HepG2 (cell line): Measurements from ENCODE around the gene SLC16A5. TPM values are rescaled to one million over a fixed set of nuclear protein-coding genes. Genes with fewer than 3 reads are reported as not detected.

ENCODE experiments used
- ATAC-seq: fragments of 200-7000 bp; cut with Tn5 transposase; 3 replicates; pipeline ENCODE4 v1.9.1; 2020; ENCODE audit warnings: mild to moderate bottlenecking, moderate library complexity
- BruUV-seq: library from RNA; stranded (reverse); fragments of 400-500 nt; replicated peaks from 2 replicates; lab custom pipeline; 2021; lab: Mats Ljungman, UMichigan
- CTCF ChIA-PET: fragments of 300-600 bp; formaldehyde crosslinking; extraction: SDS; loops from one replicate; lab custom pipeline; 2021; ENCODE audit warnings: low total read pairs, inconsistent platforms, low intra/inter-chr PET ratio; lab: Yijun Ruan, JAX
- POLR2A ChIA-PET: fragments of 350-600 bp; sonication (Branson Sonifier 250); formaldehyde crosslinking; loops from one replicate; lab custom pipeline; 2020; ENCODE audit warnings: antibody characterized with exemption, inconsistent platforms; lab: Yijun Ruan, JAX
- DNase-seq: peaks from one replicate; pipeline ENCODE4 v3.0.0-alpha.2; 2015; ENCODE audit warnings: low spot score
- FAIRE-seq: peaks from 3 replicates; lab custom pipeline; 2011; peaks lifted over from hg19 to GRCh38; lab: Jason Lieb, UNC
- H2AFZ ChIP-seq: one replicate; pipeline ENCODE4 v1.6.1; 2011; ENCODE audit warnings: low read length, inconsistent platforms
- H3K27ac ChIP-seq: fragments of 300-600 bp; 3 replicates; pipeline ENCODE4 v1.8.0; 2011; ENCODE audit warnings: mixed run types, mild to moderate bottlenecking, mixed read lengths, low read length, inconsistent platforms; ENCODE audit not compliant: insufficient read depth; ENCODE audit errors: extremely low read length
- H3K27me3 ChIP-seq, 2 experiments: fragments of 200-600 bp in 1 of 2; 2 replicates in 1 of 2; 3 replicates in 1 of 2; pipeline versions ENCODE4 v1.6.0 to v1.8.0; 2011; ENCODE audit warnings: low read length in 2 of 2, mild to moderate bottlenecking in 2 of 2, moderate library complexity in 2 of 2, inconsistent platforms in 1 of 2; ENCODE audit not compliant: insufficient read depth in 2 of 2, control insufficient read depth in 1 of 2
- H3K36me3 ChIP-seq, 2 experiments: fragments of 200-600 bp in 1 of 2; replicated peaks in 1 of 2; 2 replicates in 1 of 2; 3 replicates in 1 of 2; pipeline versions ENCODE4 v1.5.1 to v1.8.0; 2011; ENCODE audit warnings: low read length in 2 of 2, inconsistent platforms in 1 of 2; ENCODE audit not compliant: insufficient read depth in 2 of 2, control insufficient read depth in 1 of 2
- H3K4me1 ChIP-seq: 2 replicates; pipeline ENCODE4 v1.5.1; 2012; ENCODE audit warnings: low read length, inconsistent platforms; ENCODE audit not compliant: insufficient read depth
- H3K4me2 ChIP-seq: 2 replicates; pipeline ENCODE4 v1.6.0; 2011; ENCODE audit warnings: low read depth, low read length, inconsistent platforms
- H3K4me3 ChIP-seq, 3 experiments: fragments of 200-600 bp in 1 of 3; sonication (generic), shearing (Covaris generic) in 1 of 3; replicated peaks in 1 of 3; 2 replicates each; pipeline ENCODE4 v1.5.1; 2011 to 2016; ENCODE audit warnings: low read length in 3 of 3, inconsistent platforms in 2 of 3, low read depth in 2 of 3, mild to moderate bottlenecking in 2 of 3, control low read depth in 1 of 3, mixed read lengths in 1 of 3; ENCODE audit not compliant: insufficient read depth in 1 of 3
- H3K79me2 ChIP-seq: one replicate; pipeline ENCODE4 v1.6.1; 2011; ENCODE audit warnings: low read length, inconsistent platforms; ENCODE audit not compliant: insufficient read depth
- H3K9ac ChIP-seq: 2 replicates; pipeline ENCODE4 v1.6.0; 2011; ENCODE audit warnings: mild to moderate bottlenecking, low read depth, low read length, inconsistent platforms; ENCODE audit not compliant: insufficient read depth
- H3K9me3 ChIP-seq: 2 replicates; pipeline ENCODE4 v1.5.1; 2012; ENCODE audit warnings: mild to moderate bottlenecking, low read length
- H4K20me1 ChIP-seq: 2 replicates; pipeline ENCODE4 v1.6.0; 2011; ENCODE audit warnings: inconsistent platforms, mild to moderate bottlenecking, low read length, moderate library complexity; ENCODE audit not compliant: insufficient read depth
- CTCF ChIP-seq: sonication (generic); formaldehyde crosslinking; IDR thresholded peaks from 2 replicates; pipeline ENCODE4 v1.5.0; 2020; ENCODE audit warnings: mild to moderate bottlenecking, missing genetic modification reagents, moderate library complexity
- KIAA2018 ChIP-seq: sonication (generic); formaldehyde crosslinking; IDR thresholded peaks from 2 replicates; pipeline ENCODE4 v1.5.0; 2020; ENCODE audit warnings: mild to moderate bottlenecking, missing genetic modification reagents, borderline replicate concordance
- MAFG ChIP-seq: sonication (generic); formaldehyde crosslinking; IDR thresholded peaks from 2 replicates; pipeline ENCODE4 v1.5.1; 2020; ENCODE audit warnings: mild to moderate bottlenecking, missing genetic modification reagents
- NFATC3 ChIP-seq: sonication (generic); formaldehyde crosslinking; IDR thresholded peaks from 2 replicates; pipeline ENCODE4 v1.5.1; 2020; ENCODE audit warnings: mild to moderate bottlenecking, missing genetic modification reagents
- NFE2L1 ChIP-seq: sonication (generic); formaldehyde crosslinking; IDR thresholded peaks from 2 replicates; pipeline ENCODE4 v1.4.0; 2020; ENCODE audit warnings: missing genetic modification reagents, mild to moderate bottlenecking, borderline replicate concordance
- SRSF4 ChIP-seq: fragments of 200-400 bp; formaldehyde crosslinking; IDR thresholded peaks from one replicate; pipeline ENCODE4 v1.6.1; 2018; ENCODE audit warnings: mild to moderate bottlenecking, low read depth, low read length, moderate library complexity; ENCODE audit not compliant: poor library complexity, severe bottlenecking
- ZNF891 ChIP-seq: sonication (generic); formaldehyde crosslinking; IDR thresholded peaks from 2 replicates; pipeline ENCODE4 v1.5.0; 2020; ENCODE audit warnings: mild to moderate bottlenecking, missing genetic modification reagents
- WGBS: methylation state at CpG from one replicate; pipeline ENCODE4 v1.1.6; 2017; ENCODE audit warnings: low lambda C conversion rate; 5-methylcytosine and 5-hydroxymethylcytosine counted together
- in situ Hi-C: cut with HindIII; loops from 2 replicates; pipeline ENCODE4 v1.10.0; 2017; ENCODE audit warnings: low pct_unique_long_range_greater_than_20kb; ENCODE audit not compliant: extremely low pct_ligation_motif_present
- intact Hi-C: fragments of 100-400 bp; cut with micrococcal nuclease; formaldehyde crosslinking; loops from one replicate; pipeline ENCODE4 v1.10.0; 2022; ENCODE audit not compliant: unreplicated experiment
- polyA plus RNA-seq, 8 experiments: library from polyadenylated mRNA; depleted of rRNA in 3 of 8; stranded (reverse) in 7 of 8; unstranded in 1 of 8; fragments of >200 nt; fragmentation: Illumina TruSeq in 4 of 8; extraction: Trizol in 4 of 8; gene quantifications; 2 replicates each; pipeline versions ENCODE4 v1.2.1 to v1.2.3, GENCODE V29; 2011 to 2016; ENCODE audit warnings: low read depth in 4 of 8, missing spikeins in 1 of 8, mixed read lengths in 1 of 8; ENCODE audit not compliant: insufficient read depth in 1 of 8
- total RNA-seq, 5 experiments: library from RNA; depleted of rRNA; stranded (reverse); fragments of >200 nt; fragmentation: Illumina TruSeq; extraction: Trizol; gene quantifications; 2 replicates each; pipeline ENCODE4 v1.2.3, GENCODE V29; 2016; ENCODE audit warnings: low read depth in 1 of 5

The SLC16A5 gene
- total and polyA plus RNA-seq, 2 of the 13 experiments (the other 11 are each of a cell fraction or from before 2014, with no cell fraction given) = 0.69 to 5.6 TPM

GRCh38 chr17:75074532-75074931 lies 13.2 kb upstream of the SLC16A5 start:
- CTCF ChIA-PET = no interaction called here
- 33% methylated on average over 10 of the region's 14 CpGs for WGBS
- peak; percentile 47; the same call in 1 of the 2 replicates for TF ChIP-seq NFE2L1 (CRISPR knock-in tag)
- no peak for TF ChIP-seq SRSF4
- 0 out of 2 replicates have a peak, but pooled peaks have one; percentile 31 for TF ChIP-seq ZNF891 (CRISPR knock-in tag)
- no peak for TF ChIP-seq NFATC3 (CRISPR knock-in tag)
- TF ChIP-seq CTCF = 0 out of 2 replicates have a peak, but pooled peaks have one; percentile 2
- TF ChIP-seq MAFG = no peak
- no peak for TF ChIP-seq KIAA2018 (CRISPR knock-in tag)

More at GRCh38 chr17:75074532-75074931, 13.2 kb upstream of the SLC16A5 start:
- no peaks in the 10 kb centered on the region for H3K79me2 ChIP-seq
- peak overlapping the region in 1 of 3 experiments; percentile 37; a peak in 1 of 6 replicates for H3K4me3 ChIP-seq
- POLR2A ChIA-PET = interaction anchor here (0.9 to 2.1 kb wide), 7 partner anchors 14 to 80 kb away, joined by 3 to 18 read pairs (median 6); partner anchors contain the start of genes JPT1, NT5C and SLC16A5
- ATAC-seq (0 out of 3 replicates have a peak, but pooled peaks have one; percentile 2), FAIRE-seq (no peak), DNase-seq (no peak)
- H3K4me2 ChIP-seq = peak overlapping the region; percentile 52
- in situ Hi-C loops (no loop called here), intact Hi-C loops (loop anchor here (5.0 kb wide), 1 partner anchor 33 kb away; the partner anchor contains the start of gene ARMC7)
- BruUV-seq = no TSS peak
- H3K9ac ChIP-seq = no peak overlapping the region
- peaks cover 0 to 23% of the 10 kb centered on the region in 2 experiments; a peak in 3 of 5 replicates for H3K27me3 ChIP-seq
- no peaks in the 10 kb centered on the region for H4K20me1 ChIP-seq
- no peaks in the 10 kb centered on the region for H3K36me3 ChIP-seq
- H3K9me3 ChIP-seq = no peaks in the 10 kb centered on the region
- no peak overlapping the region for H3K27ac ChIP-seq
- H2AFZ ChIP-seq = no peak overlapping the region
- H3K4me1 ChIP-seq = peaks cover 77% of the 10 kb centered on the region
